Measurements from ENCODE around the gene MAPK11.

MAPK11 gene

DNA sequence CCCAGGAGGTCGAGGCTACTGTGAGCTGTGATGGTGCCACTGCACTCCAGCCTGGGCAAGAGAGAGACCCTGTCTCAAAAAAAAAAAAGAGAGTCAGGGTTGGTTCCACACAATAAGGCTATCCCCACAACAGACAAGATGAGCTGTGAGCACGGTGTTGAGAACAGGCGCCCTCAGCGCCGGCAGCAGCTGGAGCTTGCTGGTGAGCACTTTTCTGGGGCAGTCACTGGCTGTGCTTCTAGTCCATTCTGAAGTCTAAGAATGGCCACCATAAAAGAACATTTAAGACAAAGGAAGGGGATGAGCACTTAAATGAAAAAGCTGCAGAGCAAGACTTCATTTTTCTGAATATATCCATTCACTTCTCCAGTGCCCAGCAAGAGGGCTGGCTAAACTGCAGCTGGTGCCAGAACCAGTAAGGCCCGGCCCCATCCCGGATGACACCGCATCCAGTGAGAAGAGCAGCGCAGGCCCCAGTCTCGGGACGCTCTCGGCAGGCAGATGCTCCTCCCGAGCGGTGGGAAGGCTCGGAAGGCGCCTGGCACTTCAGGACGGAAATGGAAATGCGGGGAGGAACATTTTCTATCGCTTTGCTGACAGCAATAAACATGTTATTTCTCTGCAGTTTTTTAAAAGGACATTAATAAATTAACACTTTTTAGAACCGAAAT lies 37.6 kb downstream of the MAPK11 start:
- CTCF ChIA-PET: interaction anchor here (1.3 to 4.3 kb wide), 4 partner anchors 9 to 26 kb away, joined by 4 to 23 read pairs (median 4); partner anchors contain the start of gene HDAC10
- POLR2A ChIA-PET: no interaction called here
- TF ChIP-seq, protein P1, sequence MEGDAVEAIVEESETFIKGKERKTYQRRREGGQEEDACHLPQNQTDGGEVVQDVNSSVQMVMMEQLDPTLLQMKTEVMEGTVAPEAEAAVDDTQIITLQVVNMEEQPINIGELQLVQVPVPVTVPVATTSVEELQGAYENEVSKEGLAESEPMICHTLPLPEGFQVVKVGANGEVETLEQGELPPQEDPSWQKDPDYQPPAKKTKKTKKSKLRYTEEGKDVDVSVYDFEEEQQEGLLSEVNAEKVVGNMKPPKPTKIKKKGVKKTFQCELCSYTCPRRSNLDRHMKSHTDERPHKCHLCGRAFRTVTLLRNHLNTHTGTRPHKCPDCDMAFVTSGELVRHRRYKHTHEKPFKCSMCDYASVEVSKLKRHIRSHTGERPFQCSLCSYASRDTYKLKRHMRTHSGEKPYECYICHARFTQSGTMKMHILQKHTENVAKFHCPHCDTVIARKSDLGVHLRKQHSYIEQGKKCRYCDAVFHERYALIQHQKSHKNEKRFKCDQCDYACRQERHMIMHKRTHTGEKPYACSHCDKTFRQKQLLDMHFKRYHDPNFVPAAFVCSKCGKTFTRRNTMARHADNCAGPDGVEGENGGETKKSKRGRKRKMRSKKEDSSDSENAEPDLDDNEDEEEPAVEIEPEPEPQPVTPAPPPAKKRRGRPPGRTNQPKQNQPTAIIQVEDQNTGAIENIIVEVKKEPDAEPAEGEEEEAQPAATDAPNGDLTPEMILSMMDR (IDR thresholded peaks at IDR 0.05; ENCODE audit: control extremely low read depth, extremely low read depth, low read depth, missing control alignments): no peak
- no peak for DNase-seq (ENCODE audit: extremely low spot score)

- no peak for DNase-seq (ENCODE audit: extremely low spot score)
- POLR2A ChIA-PET: no interaction called here
- TF ChIP-seq, protein P1 (IDR thresholded peaks at IDR 0.05; ENCODE audit: control extremely low read depth, extremely low read depth, low read depth, missing control alignments): no peak
- CTCF ChIA-PET: interaction anchor here (1.7 to 4.3 kb wide), 2 partner anchors 12 to 98 kb away, joined by 4 to 23 read pairs; no protein-coding TSS in a partner anchor
These were observed 40.8 kb downstream of the MAPK11 start for GRCh38 chr22:50229370-50229769.

GRCh38 chr22:50228366-50228765 lies 41.8 kb downstream of the MAPK11 start:
- ChIA-PET POLR2A (no interaction called here), CTCF (interaction anchor here (3.2 kb wide), 1 partner anchor 12 kb away, joined by 15 read pairs; no protein-coding TSS in a partner anchor)
- TF ChIP-seq, protein P1 (IDR thresholded peaks at IDR 0.05; ENCODE audit: control extremely low read depth, extremely low read depth, low read depth, missing control alignments): no peak
- DNase-seq (ENCODE audit: extremely low spot score): no peak

DNA sequence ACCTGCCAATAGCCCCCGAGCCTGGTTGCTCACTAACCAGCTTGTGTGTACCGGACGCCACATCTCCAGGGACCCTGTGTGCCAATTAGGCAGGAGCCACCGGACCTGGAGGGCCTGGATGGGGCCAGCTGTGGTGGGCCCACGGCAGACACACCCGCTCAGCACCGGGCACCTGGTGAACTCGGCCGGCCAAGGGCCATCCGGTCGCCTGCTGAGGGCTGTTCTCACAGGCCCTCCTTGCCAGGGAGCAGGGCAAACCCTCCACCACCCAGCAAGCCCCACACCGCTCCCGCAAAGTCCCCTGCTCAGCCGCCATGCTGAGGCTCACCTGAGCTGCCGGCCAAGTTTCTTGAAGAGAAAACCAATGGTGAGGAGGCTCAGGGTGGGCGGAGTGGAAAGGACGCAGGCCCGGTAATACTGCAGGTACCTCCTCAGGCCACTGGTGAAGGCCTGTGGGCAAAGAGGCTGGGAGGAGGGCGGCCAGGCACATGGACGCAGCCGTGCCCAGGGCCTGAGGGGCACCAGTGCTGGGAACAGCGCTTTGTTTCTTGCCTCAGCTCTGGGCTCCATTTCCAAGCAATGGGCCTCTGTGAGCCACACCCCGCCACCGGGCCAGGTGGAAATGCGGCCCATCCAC lies 42.5 kb downstream of the MAPK11 start:
- ChIA-PET CTCF (interaction anchor here (0.9 to 3.2 kb wide), 2 partner anchors 12 to 16 kb away, joined by 3 to 15 read pairs; no protein-coding TSS in a partner anchor), POLR2A (no interaction called here)
- no peak for DNase-seq (ENCODE audit: extremely low spot score)
- TF ChIP-seq, protein P1 (IDR thresholded peaks at IDR 0.05; ENCODE audit: control extremely low read depth, extremely low read depth, low read depth, missing control alignments): no peak

DNA sequence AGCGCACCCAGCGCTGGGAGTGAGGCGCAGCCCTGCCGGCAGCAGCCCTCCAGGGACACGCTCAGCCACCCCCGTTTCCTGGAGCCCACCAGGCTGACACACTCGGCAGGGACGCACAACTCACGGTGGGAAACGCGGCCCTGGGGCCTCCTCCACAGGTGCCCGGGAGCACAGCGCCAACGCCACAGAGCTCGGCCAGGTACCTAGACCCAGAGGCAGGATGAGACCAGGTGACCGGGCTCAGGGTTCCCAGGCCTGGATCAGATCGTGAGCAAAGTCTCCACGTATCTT lies 43.4 kb downstream of the MAPK11 start:
- POLR2A ChIA-PET: no interaction called here
- no peak for DNase-seq (ENCODE audit: extremely low spot score)
- TF ChIP-seq, protein P1 (IDR thresholded peaks at IDR 0.05; ENCODE audit: control extremely low read depth, extremely low read depth, low read depth, missing control alignments): no peak
- CTCF ChIA-PET: interaction anchor here (0.9 to 3.2 kb wide), 2 partner anchors 13 to 17 kb away, joined by 3 to 15 read pairs; no protein-coding TSS in a partner anchor

- no peak for DNase-seq (ENCODE audit: extremely low spot score)
- CTCF ChIA-PET: interaction anchor here (0.9 to 3.2 kb wide), 3 partner anchors 14 to 50 kb away, joined by 3 to 15 read pairs (median 3); no protein-coding TSS in a partner anchor
- POLR2A ChIA-PET: no interaction called here
- TF ChIP-seq, protein P1 (IDR thresholded peaks at IDR 0.05; ENCODE audit: control extremely low read depth, extremely low read depth, low read depth, missing control alignments): no peak
These were observed 43.9 kb downstream of the MAPK11 start for GRCh38 chr22:50226063-50226874.

Data from GM10248 (cell line).